PC-3 (cell line): ENCODE results near the gene ATXN10. TPM values are rescaled to one million over a fixed set of nuclear protein-coding genes. Genes with fewer than 3 reads are reported as not detected.

Source experiments
- ATAC-seq: fragments of 200-7000 bp; cut with Tn5 transposase; 2 replicates; pipeline ENCODE4 v1.9.1; 2020; ENCODE audit warnings: mild to moderate bottlenecking, moderate library complexity
- BruUV-seq: library from RNA; stranded (reverse); fragments of 400-500 nt; replicated peaks from 2 replicates; lab custom pipeline; 2021; lab: Mats Ljungman, UMichigan
- CTCF ChIA-PET: fragments of 300-600 bp; sonication (Branson Sonifier 250); formaldehyde crosslinking; loops from one replicate; lab custom pipeline; 2022; ENCODE audit warnings: antibody characterized with exemption; lab: Charles Lee
- POLR2A ChIA-PET: fragments of 300-600 bp; sonication (Branson Sonifier 250); formaldehyde crosslinking; loops from one replicate; lab custom pipeline; 2022; ENCODE audit warnings: antibody characterized with exemption; ENCODE audit not compliant: unreplicated experiment; lab: Charles Lee
- DNase-seq: peaks from one replicate; pipeline ENCODE4 v3.0.0-alpha.2; 2015
- H2AFZ ChIP-seq: fragments of 300-600 bp; sonication (generic); 2 replicates; pipeline ENCODE4 v1.6.0; 2016; ENCODE audit warnings: antibody characterized with exemption, low read length
- H3F3A ChIP-seq: fragments of 300-600 bp; sonication (generic); one replicate; pipeline ENCODE4 v1.6.0; 2017; ENCODE audit warnings: antibody characterized with exemption, low read length, control low read depth, mild to moderate bottlenecking; ENCODE audit not compliant: unreplicated experiment
- H3K27ac ChIP-seq: fragments of 300-600 bp; sonication (generic); 2 replicates; pipeline ENCODE4 v1.5.1; 2016; ENCODE audit warnings: mild to moderate bottlenecking, low read length
- H3K27me3 ChIP-seq: fragments of 300-600 bp; sonication (generic); 2 replicates; pipeline ENCODE4 v1.6.1; 2016; ENCODE audit warnings: low read length, mixed read lengths
- H3K36me3 ChIP-seq: fragments of 300-600 bp; sonication (generic); 2 replicates; pipeline ENCODE4 v1.6.1; 2016; ENCODE audit warnings: low read depth, mixed run types, low read length, mixed read lengths
- H3K4me1 ChIP-seq: fragments of 300-600 bp; sonication (generic); 2 replicates; pipeline ENCODE4 v1.5.1; 2016; ENCODE audit warnings: low read length; ENCODE audit not compliant: insufficient read depth
- H3K4me2 ChIP-seq: fragments of 300-600 bp; sonication (generic); 2 replicates; pipeline ENCODE4 v1.6.0; 2016; ENCODE audit warnings: low read length
- H3K4me3 ChIP-seq: fragments of 300-600 bp; sonication (generic); 2 replicates; pipeline ENCODE4 v1.5.1; 2016; ENCODE audit warnings: mild to moderate bottlenecking, low read length, mixed read lengths
- H3K79me2 ChIP-seq: fragments of 300-600 bp; sonication (generic); 2 replicates; pipeline ENCODE4 v1.6.1; 2017; ENCODE audit warnings: low read length, mixed read lengths
- H3K9ac ChIP-seq: fragments of 300-600 bp; sonication (generic); 2 replicates; pipeline ENCODE4 v1.6.0; 2016; ENCODE audit warnings: mild to moderate bottlenecking, low read length
- H3K9me2 ChIP-seq: fragments of 300-600 bp; sonication (generic); replicated peaks from 2 replicates; pipeline ENCODE4 v1.6.1; 2016; ENCODE audit warnings: mixed run types, low read length, mixed read lengths
- H3K9me3 ChIP-seq: fragments of 300-600 bp; sonication (generic); 2 replicates; pipeline ENCODE4 v1.6.1; 2016; ENCODE audit warnings: low read length, mixed read lengths
- H4K20me1 ChIP-seq: fragments of 300-600 bp; sonication (generic); 2 replicates; pipeline ENCODE4 v1.6.1; 2016; ENCODE audit warnings: low read length, mixed read lengths
- EZH2 ChIP-seq: fragments of 300-600 bp; sonication (generic); IDR thresholded peaks from one replicate; pipeline ENCODE4 v1.6.1; 2017; ENCODE audit warnings: antibody characterized with exemption, mild to moderate bottlenecking, low read length; ENCODE audit not compliant: unreplicated experiment
- EZH2phosphoT487 ChIP-seq: fragments of 300-600 bp; sonication (generic); IDR thresholded peaks from 2 replicates; pipeline ENCODE4 v1.6.1; 2018; ENCODE audit warnings: mild to moderate bottlenecking, antibody characterized with exemption, low read length, borderline replicate concordance
- intact Hi-C: fragments of 100-400 bp; cut with micrococcal nuclease; formaldehyde crosslinking; loops from 2 replicates; pipeline ENCODE4 v1.9.0; 2023
- total RNA-seq: library from RNA; depleted of rRNA; stranded (reverse); fragments of >200 nt; gene quantifications from 2 replicates; pipeline ENCODE4 v1.2.3, GENCODE V29; 2014
- TF ChIP-seq, protein P1 (sequence below): fragments of 300-600 bp; sonication (generic); conservative IDR thresholded peaks from 2 replicates; pipeline ENCODE4 v1.5.1; 2017; ENCODE audit warnings: antibody characterized with exemption, low read depth, mild to moderate bottlenecking, low read length

Gene ATXN10
- total RNA-seq, 1 experiment from 2014 or later = 40.6 TPM

- DNase-seq (no peak), ATAC-seq (no peak)
- Histone ChIP-seq H3K4me1 (no peaks in the 10 kb centered on the region), H3K27me3 (no peaks in the 10 kb centered on the region), H3F3A (no peaks in the 10 kb centered on the region), H3K79me2 (no peaks in the 10 kb centered on the region), H3K9ac (no peak overlapping the region), H3K36me3 (peaks cover 13% of the 10 kb centered on the region), H3K27ac (no peak overlapping the region), H4K20me1 (no peaks in the 10 kb centered on the region), H3K9me2 (no peaks in the 10 kb centered on the region), H2AFZ (no peak overlapping the region), H3K4me2 (no peak overlapping the region), H3K4me3 (no peak overlapping the region), H3K9me3 (0 out of 2 replicates have a peak, but pooled peaks cover 5% of the 10 kb centered on the region)
- CTCF ChIA-PET = no interaction called here
- no peak for TF ChIP-seq EZH2phosphoT487
- TF ChIP-seq, protein P1, sequence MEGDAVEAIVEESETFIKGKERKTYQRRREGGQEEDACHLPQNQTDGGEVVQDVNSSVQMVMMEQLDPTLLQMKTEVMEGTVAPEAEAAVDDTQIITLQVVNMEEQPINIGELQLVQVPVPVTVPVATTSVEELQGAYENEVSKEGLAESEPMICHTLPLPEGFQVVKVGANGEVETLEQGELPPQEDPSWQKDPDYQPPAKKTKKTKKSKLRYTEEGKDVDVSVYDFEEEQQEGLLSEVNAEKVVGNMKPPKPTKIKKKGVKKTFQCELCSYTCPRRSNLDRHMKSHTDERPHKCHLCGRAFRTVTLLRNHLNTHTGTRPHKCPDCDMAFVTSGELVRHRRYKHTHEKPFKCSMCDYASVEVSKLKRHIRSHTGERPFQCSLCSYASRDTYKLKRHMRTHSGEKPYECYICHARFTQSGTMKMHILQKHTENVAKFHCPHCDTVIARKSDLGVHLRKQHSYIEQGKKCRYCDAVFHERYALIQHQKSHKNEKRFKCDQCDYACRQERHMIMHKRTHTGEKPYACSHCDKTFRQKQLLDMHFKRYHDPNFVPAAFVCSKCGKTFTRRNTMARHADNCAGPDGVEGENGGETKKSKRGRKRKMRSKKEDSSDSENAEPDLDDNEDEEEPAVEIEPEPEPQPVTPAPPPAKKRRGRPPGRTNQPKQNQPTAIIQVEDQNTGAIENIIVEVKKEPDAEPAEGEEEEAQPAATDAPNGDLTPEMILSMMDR = no peak
- no peak for TF ChIP-seq EZH2
- no TSS peak for BruUV-seq
- intact Hi-C loops = no loop called here
- POLR2A ChIA-PET = no interaction called here
These were observed 175.3 kb downstream of the ATXN10 start for GRCh38 chr22:45846952-45847351.

GRCh38 chr22:45848904-45849303 is 177.3 kb downstream of the ATXN10 start:
- Histone ChIP-seq H3K36me3 (peaks cover 29% of the 10 kb centered on the region), H3K4me1 (no peaks in the 10 kb centered on the region), H3F3A (no peaks in the 10 kb centered on the region), H3K9ac (no peak overlapping the region), H3K9me3 (0 out of 2 replicates have a peak, but pooled peaks cover 7% of the 10 kb centered on the region), H4K20me1 (no peaks in the 10 kb centered on the region), H3K27me3 (no peaks in the 10 kb centered on the region), H3K27ac (no peak overlapping the region), H3K79me2 (no peaks in the 10 kb centered on the region), H3K9me2 (no peaks in the 10 kb centered on the region), H3K4me2 (no peak overlapping the region), H3K4me3 (no peak overlapping the region), H2AFZ (no peak overlapping the region)
- TF ChIP-seq, protein P1 = no peak
- TF ChIP-seq EZH2phosphoT487 = no peak
- TF ChIP-seq EZH2 = no peak
- DNase-seq = no peak
- ATAC-seq = no peak
- POLR2A ChIA-PET = no interaction called here
- intact Hi-C loops = no loop called here
- CTCF ChIA-PET = no interaction called here
- BruUV-seq = no TSS peak

- Histone ChIP-seq H3K4me1 (no peaks in the 10 kb centered on the region), H3K27me3 (no peaks in the 10 kb centered on the region), H2AFZ (no peak overlapping the region), H3K9me3 (0 out of 2 replicates have a peak, but pooled peaks cover 7% of the 10 kb centered on the region), H3K36me3 (peaks cover 29% of the 10 kb centered on the region), H4K20me1 (no peaks in the 10 kb centered on the region), H3K79me2 (no peaks in the 10 kb centered on the region), H3F3A (no peaks in the 10 kb centered on the region), H3K27ac (no peak overlapping the region), H3K9me2 (no peaks in the 10 kb centered on the region), H3K4me3 (no peak overlapping the region), H3K9ac (no peak overlapping the region), H3K4me2 (no peak overlapping the region)
- no TSS peak for BruUV-seq
- DNase-seq (no peak), ATAC-seq (no peak)
- TF ChIP-seq EZH2phosphoT487 (no peak), EZH2 (no peak)
- TF ChIP-seq, protein P1 = no peak
- ChIA-PET CTCF (no interaction called here), POLR2A (no interaction called here)
- intact Hi-C loops = no loop called here
These were observed 181.2 kb downstream of the ATXN10 start for GRCh38 chr22:45852826-45853225.
